ENCODE results near the gene PLXNA4.

Gene PLXNA4

DNA sequence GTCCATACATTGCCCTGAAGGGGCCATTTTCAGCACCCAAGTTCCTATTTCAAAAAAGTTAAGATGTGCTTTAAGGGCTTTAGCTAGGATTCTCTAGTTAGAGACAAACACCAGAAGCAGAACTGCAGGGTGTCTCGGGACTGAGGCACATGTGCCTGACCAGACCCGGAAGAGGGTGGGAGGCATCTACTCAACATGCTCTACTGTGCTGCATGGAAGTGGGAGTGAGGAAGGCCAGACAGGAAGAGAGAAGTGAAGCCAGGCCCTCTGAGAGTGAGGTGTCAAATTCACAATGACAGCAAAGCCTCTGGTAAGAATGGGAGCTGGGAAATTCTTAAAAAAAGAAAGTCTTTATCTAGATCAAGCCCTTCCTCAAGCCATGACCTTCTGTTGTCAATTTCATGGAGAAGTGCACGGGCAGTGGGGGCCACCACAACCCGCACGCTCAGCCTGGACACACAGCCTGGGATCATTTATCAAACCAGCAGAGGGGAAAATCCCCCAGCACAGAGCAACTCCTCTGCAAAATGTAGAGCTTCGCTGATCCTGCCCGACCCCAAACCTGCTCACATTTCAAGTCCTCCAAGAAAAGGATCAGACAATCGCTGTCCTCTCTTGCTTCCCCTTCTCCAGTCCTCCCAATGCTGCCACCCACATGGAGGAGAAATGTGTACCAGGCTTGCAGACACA lies 38.7 kb downstream of the PLXNA4 start:
- TF ChIP-seq, protein P1, sequence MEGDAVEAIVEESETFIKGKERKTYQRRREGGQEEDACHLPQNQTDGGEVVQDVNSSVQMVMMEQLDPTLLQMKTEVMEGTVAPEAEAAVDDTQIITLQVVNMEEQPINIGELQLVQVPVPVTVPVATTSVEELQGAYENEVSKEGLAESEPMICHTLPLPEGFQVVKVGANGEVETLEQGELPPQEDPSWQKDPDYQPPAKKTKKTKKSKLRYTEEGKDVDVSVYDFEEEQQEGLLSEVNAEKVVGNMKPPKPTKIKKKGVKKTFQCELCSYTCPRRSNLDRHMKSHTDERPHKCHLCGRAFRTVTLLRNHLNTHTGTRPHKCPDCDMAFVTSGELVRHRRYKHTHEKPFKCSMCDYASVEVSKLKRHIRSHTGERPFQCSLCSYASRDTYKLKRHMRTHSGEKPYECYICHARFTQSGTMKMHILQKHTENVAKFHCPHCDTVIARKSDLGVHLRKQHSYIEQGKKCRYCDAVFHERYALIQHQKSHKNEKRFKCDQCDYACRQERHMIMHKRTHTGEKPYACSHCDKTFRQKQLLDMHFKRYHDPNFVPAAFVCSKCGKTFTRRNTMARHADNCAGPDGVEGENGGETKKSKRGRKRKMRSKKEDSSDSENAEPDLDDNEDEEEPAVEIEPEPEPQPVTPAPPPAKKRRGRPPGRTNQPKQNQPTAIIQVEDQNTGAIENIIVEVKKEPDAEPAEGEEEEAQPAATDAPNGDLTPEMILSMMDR (IDR thresholded peaks at IDR 0.05; ENCODE audit: control extremely low read depth, extremely low read depth, low read depth, missing control alignments) = no peak
- CTCF ChIA-PET = no interaction called here
- POLR2A ChIA-PET = no interaction called here

DNA sequence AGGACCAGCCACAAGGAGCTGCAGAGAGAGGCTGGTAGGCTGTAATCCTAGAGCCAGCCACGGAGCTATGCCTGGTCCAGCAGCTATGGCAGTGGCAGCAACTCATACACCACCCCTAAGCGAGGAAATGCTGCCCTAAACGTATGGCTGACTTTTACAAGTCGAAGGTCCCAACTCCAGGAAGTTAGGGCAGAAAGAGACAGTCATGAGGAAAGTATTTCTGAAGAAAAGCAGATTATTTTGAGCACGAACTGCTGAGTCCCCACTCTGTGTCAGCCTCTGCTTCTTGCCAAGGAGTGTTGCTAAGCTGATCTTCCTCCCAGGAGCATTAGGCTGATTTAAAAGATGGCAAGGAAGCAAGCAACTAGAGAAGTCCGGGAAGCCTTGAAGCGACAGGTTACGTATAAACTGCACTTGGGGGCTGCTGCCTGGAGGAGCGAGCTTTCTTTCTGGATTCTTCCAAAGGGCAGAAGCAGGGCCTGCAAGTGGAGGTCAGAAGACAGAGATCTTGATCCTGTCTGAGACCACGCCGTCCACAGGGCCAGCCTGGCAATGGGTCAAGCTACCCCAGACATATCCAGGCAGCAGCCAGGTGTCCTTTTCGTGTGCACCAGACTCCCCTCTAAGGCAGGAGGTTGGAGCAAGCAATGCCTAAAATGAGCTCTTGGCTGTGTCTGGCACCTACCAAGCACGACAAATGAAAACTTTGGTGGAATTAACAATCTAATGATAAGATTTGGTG lies 39.4 kb downstream of the PLXNA4 start:
- POLR2A ChIA-PET = no interaction called here
- CTCF ChIA-PET = no interaction called here
- TF ChIP-seq, protein P1 (IDR thresholded peaks at IDR 0.05; ENCODE audit: control extremely low read depth, extremely low read depth, low read depth, missing control alignments) = no peak
- no peak for DNase-seq (ENCODE audit: extremely low spot score)

More for the DNA sequence above, 38.7 kb downstream of the PLXNA4 start:
- DNase-seq (ENCODE audit: extremely low spot score) = no peak

DNA sequence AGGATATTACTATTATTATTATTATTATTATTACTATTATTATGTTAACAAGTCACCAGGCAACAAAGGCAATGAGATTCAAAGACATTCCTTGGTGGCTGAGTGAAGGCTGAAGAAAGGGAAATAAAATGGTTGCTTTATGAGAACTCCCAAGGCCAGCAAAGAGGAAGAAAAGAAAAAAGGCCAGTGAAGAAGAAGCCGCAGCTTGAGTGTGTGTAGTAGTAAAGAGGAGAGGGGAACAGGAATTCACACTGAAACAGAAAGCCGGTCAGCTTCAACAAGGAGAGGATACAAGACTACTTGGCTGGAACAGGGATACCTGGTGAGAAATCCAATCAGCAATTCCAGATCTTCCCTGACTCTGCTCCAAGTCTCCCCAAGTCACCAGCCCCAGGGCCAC lies 42.4 kb downstream of the PLXNA4 start:
- ChIA-PET CTCF (interaction anchor here (1.7 kb wide), 1 partner anchor 46 kb away, joined by 3 read pairs; no protein-coding TSS in a partner anchor), POLR2A (no interaction called here)
- DNase-seq (ENCODE audit: extremely low spot score) = no peak
- TF ChIP-seq, protein P1 (IDR thresholded peaks at IDR 0.05; ENCODE audit: control extremely low read depth, extremely low read depth, low read depth, missing control alignments) = no peak

DNA sequence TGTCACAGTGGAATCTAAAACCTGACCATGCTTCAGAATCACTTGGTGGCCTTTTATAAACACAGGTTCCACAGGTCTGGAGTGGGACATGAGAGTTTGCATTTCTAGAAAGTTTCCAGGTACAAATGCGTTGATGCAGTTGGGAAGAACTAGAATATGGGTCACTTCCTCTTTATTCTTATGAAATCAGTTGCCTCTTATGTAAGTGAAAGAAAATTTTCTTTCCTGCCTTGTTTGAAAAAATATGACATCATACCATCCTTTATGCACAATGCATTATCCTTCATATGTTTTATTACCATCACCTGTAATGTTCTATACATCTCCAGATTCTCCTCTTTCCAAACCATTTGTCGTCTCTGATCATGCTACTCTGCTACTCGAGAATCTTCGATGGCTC lies 44.0 kb downstream of the PLXNA4 start:
- CTCF ChIA-PET = no interaction called here
- no peak for DNase-seq (ENCODE audit: extremely low spot score)
- TF ChIP-seq, protein P1 (IDR thresholded peaks at IDR 0.05; ENCODE audit: control extremely low read depth, extremely low read depth, low read depth, missing control alignments) = no peak
- POLR2A ChIA-PET = no interaction called here

DNA sequence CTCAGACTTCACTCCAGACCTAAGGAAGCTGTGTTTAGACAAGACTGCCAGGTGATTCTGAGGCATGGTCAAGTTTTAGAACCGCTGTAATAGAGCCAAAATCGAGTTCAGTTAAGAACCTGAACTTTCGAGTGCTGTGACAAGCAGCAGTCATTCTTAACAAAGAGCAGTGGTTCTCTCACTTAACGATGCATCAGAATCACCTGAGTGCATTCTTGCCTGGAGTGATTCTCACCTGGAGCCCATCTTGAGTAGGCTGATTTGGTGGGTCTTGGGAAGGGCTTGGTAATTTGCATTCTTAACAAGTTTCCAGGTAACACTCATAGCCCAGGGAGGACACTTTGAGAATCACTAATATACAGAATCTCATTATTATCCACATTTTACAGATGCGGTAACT lies 44.7 kb downstream of the PLXNA4 start:
- POLR2A ChIA-PET = no interaction called here
- TF ChIP-seq, protein P1 (IDR thresholded peaks at IDR 0.05; ENCODE audit: control extremely low read depth, extremely low read depth, low read depth, missing control alignments) = no peak
- CTCF ChIA-PET = no interaction called here
- DNase-seq (ENCODE audit: extremely low spot score) = no peak

DNA sequence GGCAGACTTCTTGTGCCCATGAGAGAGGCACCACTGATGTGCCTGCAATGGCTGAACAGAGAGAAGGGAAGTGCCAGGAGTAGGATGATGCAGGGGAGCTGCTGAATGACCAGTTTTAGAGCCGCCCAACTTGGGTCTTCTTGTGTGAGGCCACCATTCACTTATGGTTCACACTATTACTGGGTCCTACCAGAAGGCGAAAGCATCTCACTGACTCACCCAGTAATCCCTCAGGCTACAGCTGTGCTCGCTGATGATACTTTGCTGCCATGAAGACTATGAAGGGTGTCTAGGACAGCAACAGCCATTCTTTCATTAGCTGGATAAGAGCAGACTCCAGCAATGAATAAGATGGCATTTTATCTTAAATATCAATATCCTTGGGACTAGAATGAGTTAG lies 47.6 kb downstream of the PLXNA4 start:
- ChIA-PET CTCF (interaction anchor here (1.0 kb wide), 2 partner anchors 10 to 12 kb away, joined by 3 read pairs; no protein-coding TSS in a partner anchor), POLR2A (no interaction called here)
- TF ChIP-seq, protein P1 (IDR thresholded peaks at IDR 0.05; ENCODE audit: control extremely low read depth, extremely low read depth, low read depth, missing control alignments) = no peak
- no peak for DNase-seq (ENCODE audit: extremely low spot score)
